Caco-2 (cell line): ENCODE results near the gene CFAP299. TPM values are rescaled to one million over a fixed set of nuclear protein-coding genes. Genes with fewer than 3 reads are reported as not detected.
"Not testable (repeated sequence)": the region's sequence is repeated elsewhere in the genome, so short reads cannot be mapped to it uniquely, and the experiment has no call there.

Experiments
- BruUV-seq: library from RNA; stranded (reverse); fragments of 400-500 nt; replicated peaks from 2 replicates; lab custom pipeline; 2021; lab: Mats Ljungman, UMichigan
- CTCF ChIA-PET: fragments of 300-600 bp; sonication (Branson Sonifier 250); formaldehyde crosslinking; loops from one replicate; lab custom pipeline; 2022; ENCODE audit warnings: antibody characterized with exemption; lab: Charles Lee
- POLR2A ChIA-PET: fragments of 300-600 bp; sonication (Branson Sonifier 250); formaldehyde crosslinking; loops from one replicate; lab custom pipeline; 2022; ENCODE audit warnings: antibody characterized with exemption; lab: Charles Lee
- DNase-seq, 2 experiments: peaks; one replicate each; pipeline versions ENCODE4 v3.0.0 to v3.0.0-alpha.2; 2020 to 2022
- H3K27me3 ChIP-seq: replicated peaks from 2 replicates; pipeline ENCODE4 v1.6.0; 2011; ENCODE audit warnings: low read length; ENCODE audit not compliant: control insufficient read depth, insufficient read depth
- H3K36me3 ChIP-seq: 2 replicates; pipeline ENCODE4 v1.5.1; 2011; ENCODE audit warnings: low read length; ENCODE audit not compliant: control insufficient read depth, insufficient read depth
- H3K4me1 ChIP-seq: fragments of 250-450 bp; sonication (Bioruptor Pico); 2 replicates; pipeline ENCODE4 v1.5.1; 2020; ENCODE audit warnings: mild to moderate bottlenecking
- H3K4me3 ChIP-seq: 2 replicates; pipeline ENCODE4 v1.5.1; 2011; ENCODE audit warnings: low read depth, mild to moderate bottlenecking, control low read depth, low read length
- H3K9me3 ChIP-seq: fragments of 250-450 bp; sonication (Bioruptor Pico); 2 replicates; pipeline ENCODE4 v1.5.1; 2020; ENCODE audit warnings: mild to moderate bottlenecking, moderate library complexity
- H3K27ac Mint-ChIP-seq: one replicate; pipeline ENCODE4 v1.8.0; 2022; ENCODE audit warnings: mixed read lengths; ENCODE audit not compliant: unreplicated experiment
- H3K27me3 Mint-ChIP-seq: one replicate; pipeline ENCODE4 v1.8.0; 2022; ENCODE audit warnings: mixed read lengths; ENCODE audit not compliant: insufficient read depth, unreplicated experiment
- H3K36me3 Mint-ChIP-seq: one replicate; pipeline ENCODE4 v1.8.0; 2022; ENCODE audit warnings: mild to moderate bottlenecking, mixed read lengths; ENCODE audit not compliant: insufficient read depth, unreplicated experiment
- H3K4me1 Mint-ChIP-seq: one replicate; pipeline ENCODE4 v1.8.0; 2022; ENCODE audit warnings: low read depth, mixed read lengths; ENCODE audit not compliant: unreplicated experiment
- H3K4me3 Mint-ChIP-seq: one replicate; pipeline ENCODE4 v1.8.0; 2022; ENCODE audit warnings: mild to moderate bottlenecking, moderate library complexity, mixed read lengths; ENCODE audit not compliant: unreplicated experiment
- H3K9me3 Mint-ChIP-seq: one replicate; pipeline ENCODE4 v1.8.0; 2022; ENCODE audit warnings: mixed read lengths; ENCODE audit not compliant: unreplicated experiment
- intact Hi-C: fragments of 100-400 bp; cut with micrococcal nuclease; formaldehyde crosslinking; loops from one replicate; pipeline ENCODE4 v1.10.0; 2022; ENCODE audit not compliant: unreplicated experiment
- total RNA-seq: library from RNA; stranded (reverse); gene quantifications from 2 replicates; pipeline ENCODE4 v1.2.3, GENCODE V29; 2022
- TF ChIP-seq, protein P1 (sequence below), 2 experiments: fragments of 200-600 bp in 1 of 2; IDR thresholded peaks; 1 replicate in 1 of 2; 2 replicates in 1 of 2; pipeline versions ENCODE4 v1.5.1 to v1.8.0; 2011 to 2022; ENCODE audit warnings: antibody characterized with exemption in 1 of 2, control low read depth in 1 of 2, inconsistent platforms in 1 of 2, low read depth in 1 of 2, low read length in 1 of 2, mild to moderate bottlenecking in 1 of 2, moderate library complexity in 1 of 2; ENCODE audit not compliant: insufficient read depth in 1 of 2, severe bottlenecking in 1 of 2, unreplicated experiment in 1 of 2

The CFAP299 gene
- total RNA-seq, 1 experiment from 2014 or later: not detected

DNA sequence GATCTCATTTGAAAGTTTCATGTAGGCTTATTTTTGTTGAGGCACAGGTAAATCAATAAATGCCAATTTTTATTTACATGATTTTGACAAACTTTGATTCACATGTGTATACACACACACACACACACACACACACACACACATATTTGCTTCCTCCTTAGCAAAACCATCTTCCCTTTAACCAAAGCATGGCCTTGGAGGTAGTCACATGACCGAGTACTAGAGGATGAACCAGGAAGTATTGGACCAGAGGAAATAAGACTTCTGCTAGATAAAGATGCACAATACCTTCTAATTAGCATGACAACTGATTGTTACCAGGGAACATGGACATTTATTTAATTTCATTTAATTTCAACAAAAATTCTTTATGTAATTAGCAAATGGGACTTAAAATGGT is 23.4 kb upstream of the CFAP299 start:
- ChIA-PET CTCF (no interaction called here), POLR2A (no interaction called here)
- Mint-ChIP-seq H3K27ac (no peak overlapping the region), H3K9me3 (no peaks in the 10 kb centered on the region), H3K27me3 (peaks cover 9% of the 10 kb centered on the region), H3K36me3 (no peaks in the 10 kb centered on the region), H3K4me3 (no peak overlapping the region), H3K4me1 (no peaks in the 10 kb centered on the region)
- Histone ChIP-seq H3K36me3 (no peaks in the 10 kb centered on the region), H3K27me3 (no peaks in the 10 kb centered on the region), H3K4me3 (no peak overlapping the region), H3K4me1 (no peaks in the 10 kb centered on the region), H3K9me3 (no peaks in the 10 kb centered on the region)
- BruUV-seq: no TSS peak
- intact Hi-C loops: no loop called here
- TF ChIP-seq, protein P1, sequence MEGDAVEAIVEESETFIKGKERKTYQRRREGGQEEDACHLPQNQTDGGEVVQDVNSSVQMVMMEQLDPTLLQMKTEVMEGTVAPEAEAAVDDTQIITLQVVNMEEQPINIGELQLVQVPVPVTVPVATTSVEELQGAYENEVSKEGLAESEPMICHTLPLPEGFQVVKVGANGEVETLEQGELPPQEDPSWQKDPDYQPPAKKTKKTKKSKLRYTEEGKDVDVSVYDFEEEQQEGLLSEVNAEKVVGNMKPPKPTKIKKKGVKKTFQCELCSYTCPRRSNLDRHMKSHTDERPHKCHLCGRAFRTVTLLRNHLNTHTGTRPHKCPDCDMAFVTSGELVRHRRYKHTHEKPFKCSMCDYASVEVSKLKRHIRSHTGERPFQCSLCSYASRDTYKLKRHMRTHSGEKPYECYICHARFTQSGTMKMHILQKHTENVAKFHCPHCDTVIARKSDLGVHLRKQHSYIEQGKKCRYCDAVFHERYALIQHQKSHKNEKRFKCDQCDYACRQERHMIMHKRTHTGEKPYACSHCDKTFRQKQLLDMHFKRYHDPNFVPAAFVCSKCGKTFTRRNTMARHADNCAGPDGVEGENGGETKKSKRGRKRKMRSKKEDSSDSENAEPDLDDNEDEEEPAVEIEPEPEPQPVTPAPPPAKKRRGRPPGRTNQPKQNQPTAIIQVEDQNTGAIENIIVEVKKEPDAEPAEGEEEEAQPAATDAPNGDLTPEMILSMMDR (IDR thresholded peaks at IDR 0.05; ENCODE audit: insufficient read depth in 1 of 2, low read depth in 1 of 2, low read length in 1 of 2, severe bottlenecking in 1 of 2, unreplicated experiment in 1 of 2): no peak
- no peak for DNase-seq

DNA sequence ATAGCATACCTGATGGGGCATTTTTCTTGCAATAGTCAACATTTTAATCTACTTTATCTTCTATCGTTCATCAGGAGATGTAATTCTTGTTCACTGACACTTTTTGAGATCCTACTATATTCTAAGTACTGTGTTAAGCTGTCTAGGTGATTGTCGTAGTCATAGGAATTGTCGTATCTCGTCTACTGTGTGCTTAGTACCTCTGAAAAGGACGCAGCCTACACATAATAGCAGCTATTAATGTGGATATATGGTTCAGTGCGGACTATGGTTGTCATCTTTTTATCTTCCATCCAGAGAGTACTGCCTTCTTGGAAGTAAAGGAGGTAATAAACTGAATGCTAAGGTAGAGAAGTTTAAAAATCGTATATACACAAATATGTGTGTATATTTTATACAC is 21.9 kb upstream of the CFAP299 start:
- no peak overlapping the region for H3K4me3 Mint-ChIP-seq
- H3K36me3 Mint-ChIP-seq: no peaks in the 10 kb centered on the region
- CTCF ChIA-PET: no interaction called here
- TF ChIP-seq, protein P1 (IDR thresholded peaks at IDR 0.05; ENCODE audit: insufficient read depth in 1 of 2, low read depth in 1 of 2, low read length in 1 of 2, severe bottlenecking in 1 of 2, unreplicated experiment in 1 of 2): no peak
- no peaks in the 10 kb centered on the region for H3K4me1 ChIP-seq
- H3K27me3 Mint-ChIP-seq: peaks cover 3% of the 10 kb centered on the region
- no peaks in the 10 kb centered on the region for H3K4me1 Mint-ChIP-seq
- BruUV-seq: no TSS peak
- no peaks in the 10 kb centered on the region for H3K9me3 ChIP-seq
- H3K27me3 ChIP-seq: no peaks in the 10 kb centered on the region
- H3K4me3 ChIP-seq: no peak overlapping the region
- POLR2A ChIA-PET: no interaction called here
- H3K9me3 Mint-ChIP-seq: no peaks in the 10 kb centered on the region
- no peak for DNase-seq
- H3K27ac Mint-ChIP-seq: no peak overlapping the region
- intact Hi-C loops: no loop called here
- no peaks in the 10 kb centered on the region for H3K36me3 ChIP-seq

DNA sequence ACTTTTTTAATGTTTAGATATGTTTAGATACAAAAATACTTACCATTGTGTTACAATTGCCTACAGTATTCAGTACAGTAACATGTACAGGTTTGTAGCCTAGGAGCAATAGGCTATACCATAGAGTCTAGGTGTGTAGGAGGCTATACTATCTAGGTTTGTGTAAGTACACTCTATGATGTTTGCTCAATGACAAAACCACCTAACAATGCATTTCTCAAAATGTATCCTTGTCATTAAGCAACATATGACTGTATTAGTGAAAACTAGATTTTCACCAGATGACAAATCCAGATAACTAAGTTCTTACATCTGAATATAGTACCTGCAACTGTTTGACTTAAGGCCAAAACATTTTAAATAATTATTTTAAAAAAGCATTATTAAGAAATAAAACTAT is 19.7 kb upstream of the CFAP299 start:
- BruUV-seq, H3K27ac Mint-ChIP-seq, POLR2A ChIA-PET, H3K9me3 ChIP-seq, H3K36me3 Mint-ChIP-seq, CTCF ChIA-PET, H3K27me3 Mint-ChIP-seq, H3K4me3 Mint-ChIP-seq, H3K4me3 ChIP-seq, H3K4me1 ChIP-seq, H3K36me3 ChIP-seq, H3K9me3 Mint-ChIP-seq, H3K4me1 Mint-ChIP-seq, DNase-seq, H3K27me3 ChIP-seq, intact Hi-C loops: not testable (repeated sequence)

DNA sequence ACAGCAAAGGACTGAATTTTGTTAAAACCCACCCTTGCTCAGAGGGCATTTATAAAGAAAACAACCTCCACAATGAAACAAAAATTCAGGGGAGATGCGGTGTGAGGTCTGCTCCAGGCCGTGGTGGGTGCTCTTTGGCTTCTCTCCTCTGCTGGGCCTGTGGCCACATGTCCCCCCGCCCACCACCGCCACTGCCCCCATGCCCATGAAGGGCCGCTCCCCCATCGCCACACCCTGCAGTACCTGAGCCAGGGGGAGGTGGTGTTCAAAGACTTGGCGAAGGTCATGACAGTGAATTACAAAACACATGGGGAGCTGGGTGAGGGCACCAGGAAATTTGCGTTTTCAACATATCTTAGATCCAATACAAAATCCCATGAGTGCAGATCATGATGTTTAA is 14.2 kb upstream of the CFAP299 start:
- Mint-ChIP-seq H3K36me3 (no peaks in the 10 kb centered on the region), H3K27ac (no peak overlapping the region), H3K27me3 (peaks cover 7% of the 10 kb centered on the region), H3K4me1 (no peaks in the 10 kb centered on the region), H3K4me3 (no peak overlapping the region), H3K9me3 (no peaks in the 10 kb centered on the region)
- Histone ChIP-seq H3K4me3 (no peak overlapping the region), H3K4me1 (no peaks in the 10 kb centered on the region), H3K27me3 (no peaks in the 10 kb centered on the region), H3K36me3 (no peaks in the 10 kb centered on the region), H3K9me3 (no peaks in the 10 kb centered on the region)
- ChIA-PET CTCF (no interaction called here), POLR2A (no interaction called here)
- BruUV-seq: no TSS peak
- DNase-seq: no peak
- intact Hi-C loops: no loop called here
- TF ChIP-seq, protein P1 (IDR thresholded peaks at IDR 0.05; ENCODE audit: insufficient read depth in 1 of 2, low read depth in 1 of 2, low read length in 1 of 2, severe bottlenecking in 1 of 2, unreplicated experiment in 1 of 2): no peak
